Measurements from ENCODE around the gene LRP1B. TPM values are rescaled to one million over a fixed set of nuclear protein-coding genes. Genes with fewer than 3 reads are reported as not detected.

LRP1B gene
- total and polyA plus RNA-seq, 2 donors (not counting 1 experiment from before 2014, with no cell fraction given): not detected

- Histone ChIP-seq H3K9ac (ENCODE audit: low read length) (no peak overlapping the region), H4K20me1 (ENCODE audit: control insufficient read depth, insufficient read depth, low read length, poor library complexity, severe bottlenecking) (no peaks in the 10 kb centered on the region), H2AFZ (ENCODE audit: insufficient read depth, low read depth, low read length, poor library complexity, severe bottlenecking) (no peak overlapping the region), H3K27ac (ENCODE audit: low read length in 2 of 2) (no peak overlapping the region), H3K9me3 (ENCODE audit: control extremely low read depth in 1 of 3, control insufficient read depth in 2 of 3, insufficient read depth in 1 of 3, low read length in 2 of 3) (no peaks in the 10 kb centered on the region), H3K4me2 (replicated peaks; ENCODE audit: low read depth, low read length, poor library complexity, severe bottlenecking) (no peak overlapping the region), H3K4me1 (ENCODE audit: control insufficient read depth in 2 of 2, insufficient read depth in 2 of 2, low read length in 2 of 2) (no peaks in the 10 kb centered on the region), H3K4me3 (ENCODE audit: control extremely low read depth in 1 of 5, extremely low read depth in 1 of 5, insufficient read depth in 1 of 5, low read depth in 2 of 5, low read length in 4 of 5) (no peak overlapping the region), H3K79me2 (ENCODE audit: control insufficient read depth, insufficient read depth, low read length) (no peaks in the 10 kb centered on the region), H3K36me3 (replicated peaks in 1 of 2; ENCODE audit: control extremely low read depth in 1 of 2, control insufficient read depth in 1 of 2, extremely low read depth in 1 of 2, insufficient read depth in 2 of 2, low read length in 1 of 2) (no peaks in the 10 kb centered on the region), H3K27me3 (replicated peaks in 1 of 4; ENCODE audit: control extremely low read depth in 1 of 4, control insufficient read depth in 3 of 4, insufficient read depth in 4 of 4, low read length in 3 of 4) (no peaks in the 10 kb centered on the region)
- TF ChIP-seq CTCF (IDR thresholded peaks at IDR 0.05): no peak
- no peak for TF ChIP-seq EZH2 (IDR thresholded peaks at IDR 0.05; ENCODE audit: borderline replicate concordance, insufficient read depth, low read depth, low read length, poor library complexity, severe bottlenecking)
- CTCF ChIA-PET: no interaction called here
- ATAC-seq (ENCODE audit: low read depth) (no peak), DNase-seq (no peak)
- no CpG with 5 or more reads among the region's 3 CpGs for WGBS (ENCODE audit: insufficient coverage)
- Mint-ChIP-seq H3K4me1 (no peaks in the 10 kb centered on the region), H3K27me3 (no peaks in the 10 kb centered on the region), H3K4me3 (no peak overlapping the region), H3K9me3 (ENCODE audit: insufficient read depth) (no peaks in the 10 kb centered on the region), H3K27ac (no peak overlapping the region)
- POLR2A ChIA-PET: no interaction called here
- intact Hi-C loops (cut with micrococcal nuclease): no loop called here
These were observed 500.3 kb downstream of the LRP1B start for GRCh38 chr2:141630407-141630930.

GRCh38 chr2:141620372-141620771, 510.4 kb downstream of the LRP1B start:
- Histone ChIP-seq H3K4me3 (ENCODE audit: control extremely low read depth in 1 of 5, extremely low read depth in 1 of 5, insufficient read depth in 1 of 5, low read depth in 2 of 5, low read length in 4 of 5) (no peak overlapping the region), H3K9ac (ENCODE audit: low read length) (no peak overlapping the region), H3K4me2 (replicated peaks; ENCODE audit: low read depth, low read length, poor library complexity, severe bottlenecking) (no peak overlapping the region), H3K9me3 (ENCODE audit: control extremely low read depth in 1 of 3, control insufficient read depth in 2 of 3, insufficient read depth in 1 of 3, low read length in 2 of 3) (no peaks in the 10 kb centered on the region), H2AFZ (ENCODE audit: insufficient read depth, low read depth, low read length, poor library complexity, severe bottlenecking) (no peak overlapping the region), H3K4me1 (ENCODE audit: control insufficient read depth in 2 of 2, insufficient read depth in 2 of 2, low read length in 2 of 2) (no peaks in the 10 kb centered on the region), H3K27me3 (replicated peaks in 1 of 4; ENCODE audit: control extremely low read depth in 1 of 4, control insufficient read depth in 3 of 4, insufficient read depth in 4 of 4, low read length in 3 of 4) (no peaks in the 10 kb centered on the region), H4K20me1 (ENCODE audit: control insufficient read depth, insufficient read depth, low read length, poor library complexity, severe bottlenecking) (no peaks in the 10 kb centered on the region), H3K79me2 (ENCODE audit: control insufficient read depth, insufficient read depth, low read length) (no peaks in the 10 kb centered on the region), H3K36me3 (replicated peaks in 1 of 2; ENCODE audit: control extremely low read depth in 1 of 2, control insufficient read depth in 1 of 2, extremely low read depth in 1 of 2, insufficient read depth in 2 of 2, low read length in 1 of 2) (no peaks in the 10 kb centered on the region), H3K27ac (ENCODE audit: low read length in 2 of 2) (no peak overlapping the region)
- CTCF ChIA-PET: no interaction called here
- H3K4me1 Mint-ChIP-seq: no peaks in the 10 kb centered on the region
- no peak for DNase-seq
- H3K27ac Mint-ChIP-seq: no peak overlapping the region
- H3K4me3 Mint-ChIP-seq: no peak overlapping the region
- intact Hi-C loops (cut with micrococcal nuclease): no loop called here
- TF ChIP-seq CTCF (IDR thresholded peaks at IDR 0.05) (no peak), EZH2 (IDR thresholded peaks at IDR 0.05; ENCODE audit: borderline replicate concordance, insufficient read depth, low read depth, low read length, poor library complexity, severe bottlenecking) (no peak)
- POLR2A ChIA-PET: no interaction called here
- no peak for ATAC-seq (ENCODE audit: low read depth)
- no peaks in the 10 kb centered on the region for H3K9me3 Mint-ChIP-seq (ENCODE audit: insufficient read depth)
- no peaks in the 10 kb centered on the region for H3K27me3 Mint-ChIP-seq
